IMR-90 (cell line): ENCODE data around the gene CHIT1. TPM values are rescaled to one million over a fixed set of nuclear protein-coding genes. Genes with fewer than 3 reads are reported as not detected.

Experiments
- ATAC-seq: fragments of 200-7000 bp; cut with Tn5 transposase; 2 replicates; pipeline ENCODE4 v1.9.1; 2020; ENCODE audit warnings: low read depth, mild to moderate bottlenecking, moderate library complexity
- BruUV-seq: library from RNA; stranded (reverse); fragments of 400-500 nt; replicated peaks from 2 replicates; lab custom pipeline; 2021; lab: Mats Ljungman, UMichigan
- CTCF ChIA-PET: fragments of 300-600 bp; formaldehyde crosslinking; extraction: SDS; loops from one replicate; lab custom pipeline; 2021; ENCODE audit warnings: antibody characterized with exemption; lab: Yijun Ruan, JAX
- POLR2A ChIA-PET: fragments of 300-600 bp; sonication (Branson Sonifier 250); formaldehyde crosslinking; loops from one replicate; lab custom pipeline; 2022; ENCODE audit warnings: antibody characterized with exemption; ENCODE audit not compliant: unreplicated experiment; lab: Charles Lee
- DNase-seq: peaks from one replicate; pipeline ENCODE4 v3.0.0; 2013
- H2AFZ ChIP-seq: replicated peaks from 2 replicates; pipeline ENCODE3; 2013; ENCODE audit warnings: low read length, mild to moderate bottlenecking; ENCODE audit not compliant: poor library complexity
- H2AK5ac ChIP-seq: 2 replicates; pipeline ENCODE4 v1.6.1; 2013; ENCODE audit warnings: low read depth, low read length, inconsistent platforms
- H2AK9ac ChIP-seq: replicated peaks from 2 replicates; pipeline ENCODE3; 2013; ENCODE audit warnings: mild to moderate bottlenecking, low read depth, low read length, moderate library complexity; ENCODE audit not compliant: poor library complexity
- H2BK120ac ChIP-seq: 2 replicates; pipeline ENCODE4 v1.6.1; 2013; ENCODE audit warnings: low read depth, low read length, inconsistent platforms
- H2BK15ac ChIP-seq: 3 replicates; pipeline ENCODE4 v1.6.1; 2013; ENCODE audit warnings: low read depth, low read length, inconsistent platforms
- H2BK20ac ChIP-seq: 2 replicates; pipeline ENCODE4 v1.6.1; 2013; ENCODE audit warnings: low read depth, mild to moderate bottlenecking, inconsistent platforms, low read length, moderate library complexity
- H2BK5ac ChIP-seq: 2 replicates; pipeline ENCODE4 v1.6.1; 2013; ENCODE audit warnings: mild to moderate bottlenecking, low read depth, low read length, inconsistent platforms; ENCODE audit not compliant: poor library complexity, severe bottlenecking
- H3K14ac ChIP-seq: replicated peaks from 2 replicates; pipeline ENCODE4 v1.6.1; 2013; ENCODE audit warnings: low read depth, low read length, inconsistent platforms
- H3K18ac ChIP-seq: 2 replicates; pipeline ENCODE4 v1.6.1; 2013; ENCODE audit warnings: low read depth, low read length, control low read depth
- H3K23ac ChIP-seq: 2 replicates; pipeline ENCODE4 v1.6.1; 2013; ENCODE audit warnings: low read depth, low read length, inconsistent platforms
- H3K27ac ChIP-seq: 2 replicates; pipeline ENCODE4 v1.5.1; 2013; ENCODE audit warnings: mild to moderate bottlenecking, control low read depth, low read length; ENCODE audit not compliant: insufficient read depth
- H3K27me3 ChIP-seq: 2 replicates; pipeline ENCODE4 v1.6.1; 2013; ENCODE audit warnings: low read length; ENCODE audit not compliant: control insufficient read depth, insufficient read depth
- H3K36me3 ChIP-seq: 2 replicates; pipeline ENCODE4 v1.6.1; 2013; ENCODE audit warnings: low read length, mixed read lengths; ENCODE audit not compliant: control insufficient read depth, insufficient read depth
- H3K4ac ChIP-seq: 2 replicates; pipeline ENCODE4 v1.6.1; 2013; ENCODE audit warnings: low read depth, low read length, inconsistent platforms
- H3K4me1 ChIP-seq: 2 replicates; pipeline ENCODE4 v1.6.1; 2013; ENCODE audit warnings: low read length, mixed read lengths; ENCODE audit not compliant: control insufficient read depth, insufficient read depth
- H3K4me2 ChIP-seq: 2 replicates; pipeline ENCODE4 v1.6.1; 2013; ENCODE audit warnings: low read depth, mild to moderate bottlenecking, control low read depth, low read length, moderate library complexity
- H3K4me3 ChIP-seq: 2 replicates; pipeline ENCODE4 v1.5.1; 2013; ENCODE audit warnings: low read depth, mild to moderate bottlenecking, control low read depth, low read length, moderate library complexity; ENCODE audit not compliant: insufficient read depth
- H3K56ac ChIP-seq: 2 replicates; pipeline ENCODE4 v1.6.1; 2013; ENCODE audit warnings: low read length, inconsistent platforms; ENCODE audit not compliant: insufficient read depth; ENCODE audit errors: extremely low read depth
- H3K79me1 ChIP-seq, 2 experiments: 2 replicates each; pipeline ENCODE4 v1.6.1; 2013; ENCODE audit warnings: low read length in 2 of 2, inconsistent platforms in 1 of 2, low read depth in 1 of 2
- H3K9ac ChIP-seq: 2 replicates; pipeline ENCODE4 v1.6.1; 2013; ENCODE audit warnings: low read depth, low read length, control low read depth
- H3K9me1 ChIP-seq: 2 replicates; pipeline ENCODE4 v1.6.1; 2013; ENCODE audit warnings: low read length, inconsistent platforms; ENCODE audit not compliant: insufficient read depth
- H3K9me3 ChIP-seq: 2 replicates; pipeline ENCODE4 v1.6.1; 2013; ENCODE audit warnings: low read length; ENCODE audit not compliant: control insufficient read depth, insufficient read depth
- H4K20me1 ChIP-seq: 2 replicates; pipeline ENCODE4 v1.6.1; 2013; ENCODE audit warnings: low read length, inconsistent platforms; ENCODE audit not compliant: insufficient read depth
- H4K5ac ChIP-seq: 2 replicates; pipeline ENCODE4 v1.6.1; 2013; ENCODE audit warnings: mild to moderate bottlenecking, low read depth, low read length, control low read depth
- H4K8ac ChIP-seq, 2 experiments: 2 replicates each; pipeline ENCODE4 v1.6.1; 2013; ENCODE audit warnings: low read depth in 2 of 2, low read length in 2 of 2, control low read depth in 1 of 2, inconsistent platforms in 1 of 2
- H4K91ac ChIP-seq: 2 replicates; pipeline ENCODE4 v1.6.1; 2013; ENCODE audit warnings: low read depth, low read length, inconsistent platforms; ENCODE audit not compliant: insufficient read depth
- BHLHE40 ChIP-seq: fragments of 150-350 bp; IDR thresholded peaks from 2 replicates; pipeline ENCODE4 v1.6.1; 2016; ENCODE audit warnings: mild to moderate bottlenecking, low read depth, low read length
- MAZ ChIP-seq: IDR thresholded peaks from 2 replicates; pipeline ENCODE4 v1.6.1; 2012; ENCODE audit warnings: low read depth, mild to moderate bottlenecking, low read length, improper control_type of control experiment, moderate library complexity, borderline replicate concordance
- POLR2A ChIP-seq: IDR thresholded peaks from 2 replicates; pipeline ENCODE4 v1.6.1; 2012; ENCODE audit warnings: mild to moderate bottlenecking, low read depth, low read length
- RAD21 ChIP-seq: IDR thresholded peaks from 2 replicates; pipeline ENCODE4 v1.6.1; 2012; ENCODE audit warnings: low read length, improper control_type of control experiment
- SMC3 ChIP-seq: fragments of 150-350 bp; IDR thresholded peaks from 2 replicates; pipeline ENCODE4 v1.6.1; 2016; ENCODE audit warnings: low read depth, mild to moderate bottlenecking, antibody characterized with exemption, low read length, moderate library complexity
- USF2 ChIP-seq: fragments of 150-350 bp; IDR thresholded peaks from 2 replicates; pipeline ENCODE4 v1.6.1; 2017; ENCODE audit warnings: mild to moderate bottlenecking, antibody characterized with exemption, low read length, low read depth
- WGBS, 2 experiments: methylation state at CpG; one replicate each; pipeline versions ENCODE4 v1.1.5 to v1.1.7; 2013; ENCODE audit warnings: missing lambda C conversion rate in 2 of 2; ENCODE audit not compliant: insufficient read length in 1 of 2; ENCODE audit errors: extremely low coverage in 2 of 2; 5-methylcytosine and 5-hydroxymethylcytosine counted together
- dilution Hi-C: fragments of 300-500 bp; cut with HindIII; formaldehyde crosslinking; loops from one replicate; pipeline ENCODE4 v1.14.3; 2018; ENCODE audit warnings: low sequenced_read_pairs; ENCODE audit not compliant: unreplicated experiment
- in situ Hi-C: fragments of 300-500 bp; cut with MboI; formaldehyde crosslinking; loops from 3 replicates; pipeline ENCODE4 v1.14.3; 2019; ENCODE audit warnings: low sequenced_read_pairs, inconsistent platforms, mixed read lengths
- intact Hi-C: fragments of 100-400 bp; cut with micrococcal nuclease; formaldehyde crosslinking; loops from 2 replicates; pipeline ENCODE4 v1.10.0; 2022
- polyA plus RNA-seq, 3 experiments: library from polyadenylated mRNA; depleted of rRNA; stranded (reverse); fragments of >200 nt; gene quantifications; 2 replicates each; pipeline ENCODE4 v1.2.3, GENCODE V29; 2012; ENCODE audit warnings: low replicate concordance in 1 of 3
- total RNA-seq: library from RNA; depleted of rRNA; stranded (reverse); fragments of >200 nt; gene quantifications from 2 replicates; pipeline ENCODE4 v1.2.3, GENCODE V29; 2012

The CHIT1 gene
- total and polyA plus RNA-seq, 2 of the 4 experiments (the other 2 are of a cell fraction), result not detected

GRCh38 chr1:203276408-203276807, 46.9 kb upstream of the CHIT1 start:
- WGBS, 2 experiments, result no CpG with 5 or more reads among the region's 5 CpGs
- no TSS peak for BruUV-seq
- Histone ChIP-seq H3K79me1 (no peaks in the 10 kb centered on the region), H2BK15ac (no peak overlapping the region), H3K9ac (no peak overlapping the region), H2AK9ac (no peak overlapping the region), H3K9me3 (no peaks in the 10 kb centered on the region), H3K56ac (no peak overlapping the region), H2BK120ac (no peak overlapping the region), H3K4me2 (no peak overlapping the region), H3K4me3 (no peak overlapping the region), H3K27ac (no peak overlapping the region), H3K36me3 (no peaks in the 10 kb centered on the region), H4K8ac (no peak overlapping the region), H3K4ac (no peak overlapping the region), H4K20me1 (no peaks in the 10 kb centered on the region), H2AK5ac (no peak overlapping the region), H3K27me3 (no peaks in the 10 kb centered on the region; the same call in 1 of the 2 replicates), H3K9me1 (no peaks in the 10 kb centered on the region; the same call in 1 of the 2 replicates), H4K91ac (no peak overlapping the region), H4K5ac (no peak overlapping the region), H3K18ac (no peak overlapping the region), H2BK20ac (no peak overlapping the region), H3K4me1 (peaks cover 12% of the 10 kb centered on the region; the same call in 1 of the 2 replicates), H2AFZ (no peak overlapping the region), H3K23ac (no peak overlapping the region), H2BK5ac (no peak overlapping the region), H3K14ac (no peak overlapping the region)
- ChIA-PET CTCF (no interaction called here), POLR2A (interaction anchor here (0.7 kb wide), 1 partner anchor 1141 kb away, joined by 3 read pairs; no protein-coding TSS in a partner anchor)
- TF ChIP-seq MAZ (no peak), USF2 (no peak), BHLHE40 (no peak), SMC3 (no peak), RAD21 (no peak), POLR2A (no peak)
- ATAC-seq (no peak), DNase-seq (no peak)
- in situ Hi-C loops (loop anchor here (10.0 kb wide), 1 partner anchor 168 kb away; no protein-coding TSS in a partner anchor), intact Hi-C loops (no loop called here), dilution Hi-C loops (no loop called here)
